ENCODE measurements around the gene UBA1.

- no peak for TF ChIP-seq EZH2 (IDR thresholded peaks at IDR 0.05; ENCODE audit: borderline replicate concordance, low read length)
- no peak for TF ChIP-seq CTCF (conservative IDR thresholded peaks at IDR 0.05 in 1 of 2, IDR thresholded peaks at IDR 0.05 in 1 of 2; ENCODE audit: extremely low read depth in 1 of 2, insufficient read depth in 1 of 2, low read depth in 1 of 2, low read length in 2 of 2)
These were observed 42.2 kb upstream of the UBA1 start for GRCh38 chrX:47151435-47151834.
